ENCODE data around the gene CENPT. TPM values are rescaled to one million over a fixed set of nuclear protein-coding genes. Genes with fewer than 3 reads are reported as not detected.
A peak's percentile ranks its signal among the peaks of the same experiment; 100 is the strongest.

CENPT gene, protein sequence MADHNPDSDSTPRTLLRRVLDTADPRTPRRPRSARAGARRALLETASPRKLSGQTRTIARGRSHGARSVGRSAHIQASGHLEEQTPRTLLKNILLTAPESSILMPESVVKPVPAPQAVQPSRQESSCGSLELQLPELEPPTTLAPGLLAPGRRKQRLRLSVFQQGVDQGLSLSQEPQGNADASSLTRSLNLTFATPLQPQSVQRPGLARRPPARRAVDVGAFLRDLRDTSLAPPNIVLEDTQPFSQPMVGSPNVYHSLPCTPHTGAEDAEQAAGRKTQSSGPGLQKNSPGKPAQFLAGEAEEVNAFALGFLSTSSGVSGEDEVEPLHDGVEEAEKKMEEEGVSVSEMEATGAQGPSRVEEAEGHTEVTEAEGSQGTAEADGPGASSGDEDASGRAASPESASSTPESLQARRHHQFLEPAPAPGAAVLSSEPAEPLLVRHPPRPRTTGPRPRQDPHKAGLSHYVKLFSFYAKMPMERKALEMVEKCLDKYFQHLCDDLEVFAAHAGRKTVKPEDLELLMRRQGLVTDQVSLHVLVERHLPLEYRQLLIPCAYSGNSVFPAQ
- total RNA-seq (2014; rRNA removed; shearing (Covaris generic)): 42.8 and 43.2 TPM in 2 replicates

DNA sequence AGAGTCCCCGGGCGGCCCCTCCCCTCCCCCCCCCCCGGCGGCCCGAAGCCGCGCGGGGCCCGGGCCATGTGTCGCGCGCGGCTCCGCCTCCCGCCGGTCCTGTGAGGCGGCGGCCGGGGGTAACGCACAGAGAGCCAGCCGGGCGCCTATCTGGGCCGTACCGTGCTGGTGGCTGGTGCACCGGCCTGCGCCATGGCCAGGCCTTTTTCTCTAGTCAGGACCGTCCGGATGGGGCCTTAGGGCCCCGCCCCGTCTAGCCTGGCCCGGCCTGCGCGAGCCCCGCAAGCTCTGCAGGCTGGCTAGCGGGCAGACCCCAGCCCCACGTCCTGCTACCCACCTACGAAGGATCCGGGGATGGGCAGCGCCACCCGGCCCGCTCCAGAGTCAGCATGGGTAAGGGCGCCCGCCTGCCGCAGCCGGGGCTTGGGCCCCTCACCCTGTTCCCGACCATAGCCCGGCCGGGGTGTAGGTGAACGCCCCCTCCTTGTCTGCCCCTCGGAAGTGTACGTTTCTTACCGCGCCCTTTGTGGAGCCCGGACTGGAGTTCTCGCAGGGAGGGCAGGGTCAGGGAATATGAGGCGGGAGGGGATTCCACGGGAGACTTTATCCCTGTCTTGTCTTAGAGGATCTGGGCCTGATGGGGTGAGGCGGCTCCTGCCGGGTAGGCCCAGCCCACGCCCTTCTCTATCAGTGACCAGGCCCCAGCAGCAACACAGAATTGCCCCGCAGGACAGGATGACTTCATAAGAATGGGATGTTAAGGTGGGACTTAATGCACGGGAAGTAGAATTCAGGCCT, at the start of gene CENPT:
Gene CENPT (minus strand): TSS at position 630 of the 798 bp plus-strand sequence. CDS start 13,834 bp downstream, outside the sequence.
- DNase-seq (ENCODE audit: low spot score): peak; percentile 46

DNA sequence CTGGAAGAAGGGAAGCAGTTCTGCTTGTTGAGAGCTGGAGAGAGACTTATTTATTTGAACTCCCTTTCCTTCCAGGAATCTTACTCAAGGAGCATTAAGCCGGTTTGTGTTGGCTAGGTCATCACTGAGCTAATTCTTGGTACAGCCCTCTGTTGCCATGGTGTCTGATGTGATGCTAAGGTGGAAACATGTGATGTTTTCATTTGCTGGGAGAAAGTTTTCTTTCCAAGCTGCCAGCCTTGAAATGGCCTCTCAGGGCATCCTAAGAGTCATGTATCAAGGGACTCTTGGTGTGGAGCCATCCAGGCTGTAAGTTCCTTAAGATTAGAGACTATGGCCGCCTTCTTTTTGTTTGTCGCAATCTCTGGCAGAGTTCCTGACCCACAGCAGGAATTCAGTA, 49.7 kb upstream of the CENPT start:
- no peak for DNase-seq (ENCODE audit: low spot score)

DNA sequence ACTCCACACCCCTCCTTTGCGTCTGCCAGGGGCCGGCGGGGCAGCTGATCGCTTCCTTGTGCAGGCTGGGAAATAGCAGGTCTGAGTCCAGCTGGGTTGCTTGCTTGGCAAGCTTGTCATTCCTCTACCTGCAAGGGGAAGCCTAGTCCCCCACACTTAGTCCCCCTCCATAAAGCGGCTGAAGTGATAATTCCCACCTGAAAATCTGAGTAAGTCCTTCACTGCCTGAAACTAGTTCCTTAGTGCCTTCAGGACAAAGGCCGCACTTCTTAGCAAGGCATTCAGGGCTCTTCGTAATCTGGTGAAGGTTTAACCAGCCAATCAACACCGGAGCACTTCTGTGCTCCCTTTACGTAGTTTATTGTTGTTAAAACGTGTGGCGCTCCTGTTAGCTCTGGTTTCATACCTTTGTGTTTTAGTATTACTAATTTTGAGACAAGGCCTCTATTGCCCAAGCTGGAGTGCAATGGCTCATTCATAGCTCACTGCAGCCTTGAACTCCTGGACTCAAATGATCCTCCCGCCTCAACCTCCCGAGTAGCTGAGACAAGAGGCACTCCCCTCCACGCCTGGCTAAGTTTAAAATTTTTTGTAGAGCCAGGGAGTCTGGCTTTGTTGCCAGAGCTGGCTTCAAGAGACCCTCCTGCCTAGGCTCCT, 46.4 kb upstream of the CENPT start:
- no peak for DNase-seq (ENCODE audit: low spot score)

DNA sequence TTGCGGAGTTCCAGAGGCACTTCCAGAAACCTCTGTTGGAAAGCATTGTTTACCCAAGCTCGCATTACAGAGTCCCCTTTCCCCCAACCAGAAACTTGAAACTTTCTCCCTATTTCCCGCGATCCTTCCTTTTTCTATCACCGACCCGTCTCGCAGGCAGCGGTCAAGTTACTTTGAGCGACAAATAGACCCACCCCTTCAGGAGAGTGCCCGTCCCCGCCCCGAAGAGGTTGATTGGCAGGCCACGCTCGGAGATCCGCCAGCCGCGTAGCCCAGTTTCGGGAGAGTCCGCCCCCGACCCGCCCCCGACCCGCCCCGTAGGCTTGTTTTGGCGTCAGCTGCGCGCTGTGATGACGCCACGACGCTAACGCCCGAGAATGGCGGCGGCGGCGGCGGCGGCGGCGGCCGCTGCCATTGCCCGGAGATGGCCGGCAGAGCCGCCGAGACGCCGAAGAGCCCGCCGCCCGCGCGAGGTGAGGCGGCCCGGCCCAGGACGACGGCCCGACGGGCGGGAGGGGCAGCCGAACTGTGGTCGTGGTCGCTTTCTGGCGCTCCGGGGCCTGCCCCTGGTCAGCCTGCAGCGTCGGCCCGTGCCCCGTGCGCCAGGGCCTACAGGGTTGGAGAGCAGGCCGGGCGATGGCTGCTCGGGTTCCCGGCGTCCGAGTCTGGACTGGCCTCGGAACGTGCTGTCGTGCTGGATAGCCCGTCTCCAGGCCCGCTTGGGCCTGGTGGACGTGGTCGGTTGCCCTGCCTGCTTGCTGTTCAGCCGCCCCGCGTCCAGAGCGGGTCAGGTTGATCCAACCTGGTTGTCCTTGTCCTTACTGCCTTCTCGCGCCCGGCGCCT, 45.6 kb upstream of the CENPT start, which contains the start of gene PSKH1:
Gene PSKH1 (plus strand): TSS at position 356 of the 844 bp plus-strand sequence. CDS start 15,496 bp downstream, outside the sequence.
- peak; percentile 92 for DNase-seq (ENCODE audit: low spot score)

DNA sequence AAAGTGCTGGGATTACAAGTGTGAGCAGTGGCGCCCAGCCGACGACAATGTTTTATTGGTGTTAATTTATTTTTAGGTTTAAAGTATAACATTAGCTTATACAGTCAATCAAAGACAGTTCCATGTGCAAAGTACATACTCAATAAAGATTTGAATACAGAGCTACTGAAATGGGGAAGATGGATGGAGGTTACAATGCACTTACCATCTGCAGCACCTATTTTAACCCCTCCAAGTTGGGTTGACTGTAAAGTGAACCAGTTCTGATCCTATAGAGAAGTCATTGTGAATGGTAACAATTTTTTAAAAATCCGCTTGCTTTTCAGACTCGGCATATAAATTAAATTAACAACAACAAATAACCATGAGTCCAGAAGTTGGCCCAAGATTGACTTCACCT, 44.9 kb upstream of the CENPT start:
- no peak for DNase-seq (ENCODE audit: low spot score)

DNA sequence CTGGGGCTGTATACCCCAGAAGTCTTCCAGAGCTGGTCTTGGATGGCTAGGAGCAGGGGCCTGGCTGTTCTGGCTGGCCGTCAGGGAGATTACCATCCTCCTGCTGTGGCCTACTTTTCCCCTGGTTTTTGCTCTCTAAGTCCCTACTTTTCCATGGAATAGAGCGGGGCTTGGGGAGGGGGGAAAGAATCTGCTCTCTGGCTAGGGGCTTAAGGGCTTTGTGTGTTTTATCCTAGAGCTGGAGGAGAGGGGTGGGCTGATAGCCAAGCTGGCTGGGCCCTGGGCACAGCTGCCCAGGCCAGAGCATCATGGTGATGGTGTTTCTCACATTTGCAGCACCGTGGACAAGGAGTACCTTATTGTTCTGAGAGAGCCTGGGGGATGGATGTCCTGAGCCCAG, 40.8 kb upstream of the CENPT start:
- DNase-seq (ENCODE audit: low spot score): no peak

DNA sequence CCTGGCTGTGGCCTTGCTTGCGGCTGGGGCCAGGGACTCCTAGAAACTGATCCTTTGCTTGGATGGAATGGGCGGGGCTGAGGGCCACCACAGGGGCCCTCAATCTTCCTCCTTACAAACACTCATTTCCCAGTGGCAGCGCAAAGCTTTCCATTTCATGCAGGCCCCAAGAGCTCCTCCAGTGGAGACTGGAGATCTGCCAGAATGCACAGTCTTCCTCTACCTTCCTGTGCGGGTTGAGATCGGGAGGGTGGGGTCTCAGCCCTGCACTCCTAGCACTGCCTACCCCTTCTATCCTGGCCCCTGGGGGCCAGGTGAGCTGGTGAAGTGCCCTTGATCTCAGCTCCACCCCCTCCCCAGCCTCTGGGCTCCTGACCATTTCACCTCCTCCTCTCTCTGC, 38.9 kb upstream of the CENPT start:
- DNase-seq (ENCODE audit: low spot score): no peak

DNA sequence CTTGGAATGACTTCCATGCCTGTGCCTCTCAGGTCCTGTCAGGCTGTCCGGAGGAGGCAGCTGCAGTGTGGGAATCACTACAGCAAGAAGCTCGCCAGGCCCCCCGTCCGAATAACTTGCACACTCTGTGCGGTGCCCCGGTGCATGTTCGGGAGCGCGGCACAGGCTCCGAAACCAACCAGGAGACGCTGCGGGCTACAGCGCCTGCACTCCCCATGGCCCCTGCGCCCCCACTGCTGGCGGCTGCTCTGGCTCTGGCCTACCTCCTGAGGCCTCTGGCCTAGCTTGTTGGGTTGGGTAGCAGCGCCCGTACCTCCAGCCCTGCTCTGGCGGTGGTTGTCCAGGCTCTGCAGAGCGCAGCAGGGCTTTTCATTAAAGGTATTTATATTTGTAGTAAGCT, 38.5 kb upstream of the CENPT start:
- DNase-seq (ENCODE audit: low spot score): no peak

DNA sequence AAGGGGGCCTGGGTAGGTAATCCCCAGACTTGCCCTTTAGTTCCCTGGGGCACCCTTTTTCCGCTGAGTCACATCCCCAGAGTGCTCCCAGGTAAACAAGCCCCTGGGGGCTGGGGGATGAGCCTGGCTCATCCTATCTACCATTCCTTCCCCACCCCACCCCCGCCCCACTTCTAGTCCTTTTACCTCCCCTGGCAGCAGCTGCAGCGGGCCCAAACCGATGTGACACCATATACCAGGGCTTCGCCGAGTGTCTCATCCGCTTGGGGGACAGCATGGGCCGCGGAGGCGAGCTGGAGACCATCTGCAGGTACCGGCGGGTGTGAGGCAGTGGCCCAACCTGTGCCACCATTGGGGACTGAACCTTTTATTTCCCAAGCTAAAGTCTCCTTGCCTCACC, 38.1 kb upstream of the CENPT start:
- DNase-seq (ENCODE audit: low spot score): no peak

DNA sequence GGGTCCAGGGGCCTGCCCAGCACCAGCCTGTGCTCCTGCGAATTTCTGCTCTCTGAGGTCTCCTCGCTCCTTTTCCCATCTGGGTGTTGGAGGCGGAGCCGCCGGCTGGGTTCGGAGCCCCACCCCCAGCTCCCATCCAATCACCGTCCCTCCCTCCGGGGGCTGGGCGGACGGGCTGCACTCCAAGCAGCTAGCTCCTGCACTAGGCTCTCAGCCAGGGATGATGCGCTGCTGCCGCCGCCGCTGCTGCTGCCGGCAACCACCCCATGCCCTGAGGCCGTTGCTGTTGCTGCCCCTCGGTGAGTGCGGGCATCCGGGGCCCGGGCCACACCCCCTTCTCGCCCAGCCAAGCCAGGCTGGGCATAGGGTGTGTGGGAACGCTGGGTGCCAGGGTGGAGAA, 37.2 kb upstream of the CENPT start, which contains the start of gene NRN1L:
Gene NRN1L (plus strand): TSS at position 202 of the 400 bp plus-strand sequence. CDS start 19 bp downstream, at position 221.
- no peak for DNase-seq (ENCODE audit: low spot score)

DNA sequence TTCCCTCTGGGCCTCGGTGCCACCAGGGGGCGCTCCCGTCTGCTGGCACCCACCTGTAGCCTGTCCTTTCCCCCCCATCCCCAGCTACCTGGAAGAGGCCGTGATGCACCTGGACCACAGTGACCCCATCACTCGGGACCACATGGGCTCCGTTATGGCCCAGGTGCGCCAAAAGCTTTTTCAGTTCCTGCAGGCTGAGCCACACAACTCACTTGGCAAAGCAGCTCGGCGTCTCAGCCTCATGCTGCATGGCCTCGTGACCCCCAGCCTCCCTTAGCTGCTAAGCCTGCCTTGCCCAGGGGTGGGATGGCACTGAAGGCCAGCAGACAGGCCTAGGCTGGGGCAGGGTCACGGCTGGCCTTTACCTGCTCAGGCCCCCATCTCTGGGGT, 36.4 kb upstream of the CENPT start:
- DNase-seq (ENCODE audit: low spot score): peak; percentile 77

DNA sequence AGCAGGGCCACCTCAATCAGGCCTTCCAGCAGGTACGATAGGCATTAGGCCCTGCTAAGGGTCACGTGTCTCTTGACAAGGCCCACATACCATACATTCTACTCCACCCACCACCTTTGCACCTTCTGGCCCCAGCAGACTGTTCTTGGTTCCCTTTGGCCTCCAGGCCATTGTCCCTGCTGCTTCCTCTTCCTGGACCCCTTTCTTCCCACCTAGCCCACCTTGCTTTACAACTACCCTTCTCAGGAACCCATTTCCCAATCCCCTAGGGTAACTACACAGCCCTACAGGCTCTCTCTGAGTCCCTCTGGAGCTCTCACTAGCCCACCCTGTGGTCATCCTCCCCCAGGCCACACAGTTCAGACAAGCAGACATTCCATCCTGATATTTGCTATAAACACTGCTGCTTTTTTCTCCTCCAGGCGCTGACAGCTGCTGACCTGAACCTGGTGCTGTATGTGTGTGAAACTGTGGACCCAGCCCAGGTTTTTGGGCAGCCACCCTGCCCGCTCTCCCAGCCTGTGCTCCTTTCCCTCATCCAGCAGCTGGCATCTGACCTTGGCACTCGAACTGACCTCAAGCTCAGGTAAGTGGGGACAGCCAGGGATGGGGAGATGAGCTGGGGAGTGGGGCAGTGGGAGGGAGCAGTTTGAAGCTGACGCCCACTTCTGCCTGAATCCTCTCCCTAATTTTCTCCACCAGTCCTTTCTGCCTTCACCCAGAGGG, 35.8 kb upstream of the CENPT start:
- DNase-seq (ENCODE audit: low spot score): peak; percentile 53

DNA sequence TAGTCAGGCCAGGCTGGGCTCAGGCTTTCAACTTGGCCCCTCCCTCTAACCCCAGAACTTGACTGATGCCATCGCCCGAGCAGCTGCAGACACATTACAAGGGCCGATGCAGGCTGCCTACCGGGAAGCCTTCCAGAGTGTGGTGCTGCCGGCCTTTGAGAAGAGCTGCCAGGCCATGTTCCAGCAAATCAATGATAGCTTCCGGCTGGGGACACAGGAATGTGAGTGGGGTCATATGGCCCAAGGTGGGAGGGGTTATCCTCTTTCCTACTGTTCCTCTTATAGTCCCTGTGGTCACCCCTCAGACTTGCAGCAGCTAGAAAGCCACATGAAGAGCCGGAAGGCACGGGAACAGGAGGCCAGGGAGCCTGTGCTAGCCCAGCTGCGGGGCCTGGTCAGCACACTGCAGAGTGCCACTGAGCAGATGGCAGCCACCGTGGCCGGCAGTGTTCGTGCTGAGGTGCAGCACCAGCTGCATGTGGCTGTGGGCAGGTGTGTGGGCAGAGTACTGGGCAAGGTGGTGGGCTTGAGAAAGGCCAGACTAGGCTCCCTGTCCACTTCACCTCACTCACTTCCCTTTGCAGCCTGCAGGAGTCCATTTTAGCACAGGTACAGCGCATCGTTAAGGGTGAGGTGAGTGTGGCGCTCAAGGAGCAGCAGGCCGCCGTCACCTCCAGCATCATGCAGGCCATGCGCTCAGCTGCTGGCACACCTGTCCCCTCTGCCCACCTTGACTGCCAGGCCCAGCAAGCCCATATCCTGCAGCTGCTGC, 35.1 kb upstream of the CENPT start:
- no peak for DNase-seq (ENCODE audit: low spot score)

DNA sequence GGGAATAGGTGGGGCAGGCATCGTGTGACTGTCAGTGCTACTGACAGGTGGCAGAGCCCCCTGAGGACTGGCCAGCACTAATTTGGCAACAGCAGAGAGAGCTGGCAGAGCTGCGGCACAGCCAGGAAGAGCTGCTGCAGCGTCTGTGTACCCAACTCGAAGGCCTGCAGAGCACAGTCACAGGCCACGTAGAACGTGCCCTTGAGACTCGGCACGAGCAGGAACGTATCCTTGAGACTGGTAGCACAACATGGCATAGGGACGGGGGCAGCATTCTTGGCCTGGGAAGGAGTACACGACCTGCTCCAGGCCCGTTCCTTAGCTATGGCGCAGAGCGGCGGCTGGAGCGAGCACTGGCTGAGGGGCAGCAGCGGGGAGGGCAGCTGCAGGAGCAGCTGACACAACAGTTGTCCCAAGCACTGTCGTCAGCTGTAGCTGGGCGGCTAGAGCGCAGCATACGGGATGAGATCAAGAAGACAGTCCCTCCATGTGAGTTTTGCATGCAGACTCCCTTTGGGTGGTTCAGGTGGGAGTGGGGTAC, 34.2 kb upstream of the CENPT start:
- DNase-seq (ENCODE audit: low spot score): no peak

DNA sequence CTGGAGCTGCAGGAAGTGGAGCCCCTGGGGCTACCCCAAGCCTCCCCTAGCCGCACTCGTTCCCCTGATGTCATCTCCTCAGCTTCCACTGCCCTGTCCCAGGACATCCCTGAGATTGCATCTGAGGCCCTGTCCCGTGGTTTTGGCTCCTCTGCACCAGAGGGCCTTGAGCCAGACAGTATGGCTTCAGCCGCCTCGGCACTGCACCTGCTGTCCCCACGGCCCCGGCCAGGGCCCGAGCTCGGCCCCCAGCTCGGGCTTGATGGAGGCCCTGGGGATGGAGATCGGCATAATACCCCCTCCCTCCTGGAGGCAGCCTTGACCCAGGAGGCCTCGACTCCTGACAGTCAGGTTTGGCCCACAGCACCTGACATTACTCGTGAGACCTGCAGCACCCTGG, 33.1 kb upstream of the CENPT start:
- DNase-seq (ENCODE audit: low spot score): no peak

DNA sequence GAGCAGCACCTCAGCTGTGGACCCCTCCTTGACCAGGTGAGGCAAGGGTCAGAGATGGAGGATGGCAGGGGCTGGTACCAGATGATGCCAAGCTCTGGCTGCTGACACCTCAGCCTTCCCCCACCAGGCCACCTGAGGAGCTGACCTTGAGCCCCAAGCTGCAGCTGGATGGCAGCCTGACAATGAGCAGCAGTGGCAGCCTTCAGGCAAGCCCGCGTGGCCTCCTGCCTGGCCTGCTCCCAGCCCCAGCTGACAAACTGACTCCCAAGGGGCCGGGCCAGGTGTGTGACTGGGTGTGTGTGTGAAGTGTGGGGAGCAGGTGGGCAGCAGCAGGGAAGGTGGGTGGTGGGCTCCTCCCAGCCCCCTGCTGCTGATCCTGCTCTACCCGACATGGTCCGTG, 32.4 kb upstream of the CENPT start:
- no peak for DNase-seq (ENCODE audit: low spot score)

DNA sequence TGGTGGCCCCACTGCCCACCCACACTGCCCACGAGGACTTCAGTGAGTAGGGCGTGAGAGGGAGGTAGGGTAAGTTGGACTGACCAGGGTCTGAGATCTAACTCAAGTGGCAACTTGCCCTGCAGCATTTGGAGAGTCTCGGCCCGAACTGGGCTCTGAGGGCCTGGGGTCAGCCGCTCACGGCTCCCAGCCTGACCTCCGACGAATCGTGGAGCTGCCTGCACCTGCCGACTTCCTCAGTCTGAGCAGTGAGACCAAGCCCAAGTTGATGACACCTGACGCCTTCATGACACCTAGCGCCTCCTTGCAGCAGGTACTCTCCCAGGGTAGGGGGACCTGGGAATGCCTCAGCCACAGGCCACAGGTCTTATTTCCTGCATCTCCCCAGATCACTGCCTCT, 32.0 kb upstream of the CENPT start:
- DNase-seq (ENCODE audit: low spot score): no peak

DNA sequence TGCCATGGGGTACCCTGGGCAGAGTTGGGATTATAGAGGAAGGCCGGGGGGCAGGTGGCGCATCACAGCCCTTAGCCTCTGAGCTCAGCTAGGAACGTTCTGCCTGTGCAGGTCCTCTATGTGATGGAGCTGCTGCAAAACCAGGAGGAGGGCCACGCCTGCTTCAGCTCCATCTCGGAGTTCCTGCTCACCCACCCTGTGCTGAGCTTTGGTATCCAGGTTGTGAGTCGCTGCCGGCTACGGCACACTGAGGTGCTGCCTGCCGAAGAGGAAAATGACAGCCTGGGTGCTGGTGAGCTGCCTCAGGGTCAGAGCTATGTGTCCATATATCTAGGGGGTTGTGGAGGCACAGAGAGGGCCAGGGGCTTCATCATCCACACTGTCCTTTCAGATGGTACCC, 31.4 kb upstream of the CENPT start:
- DNase-seq (ENCODE audit: low spot score): no peak

DNA sequence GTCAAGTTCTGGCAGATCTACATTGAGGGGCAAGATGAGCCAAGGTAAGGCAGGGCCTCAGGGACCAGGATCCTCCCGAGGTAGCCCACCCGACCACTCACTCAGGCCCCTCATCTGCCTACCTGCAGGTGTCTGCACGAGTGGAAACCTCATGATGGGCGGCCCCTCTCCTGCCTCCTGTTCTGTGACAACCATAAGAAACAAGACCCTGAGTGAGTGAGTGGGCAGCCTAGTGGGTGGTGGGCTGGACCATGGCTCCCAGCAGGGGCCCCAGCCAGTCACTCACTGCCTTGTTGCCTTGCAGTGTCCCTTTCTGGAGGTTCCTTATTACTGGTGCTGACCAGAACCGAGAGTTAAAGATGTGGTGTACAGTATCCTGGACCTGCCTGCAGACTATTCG, 30.7 kb upstream of the CENPT start:
- DNase-seq (ENCODE audit: low spot score): no peak

All from HT-29 (cell line).